ENCODE data around the gene FAT4. TPM values are rescaled to one million over a fixed set of nuclear protein-coding genes. Genes with fewer than 3 reads are reported as not detected.

Gene FAT4
- total and polyA plus RNA-seq, 7 experiments from 2014 or later = 0.05 to 0.42 TPM; not detected in 5

- Mint-ChIP-seq H3K9me3 (peaks cover 0 to 10% (median 3%) of the 10 kb centered on the region in 11 donors), H3K4me1 (peaks cover 18 to 49% (median 32%) of the 10 kb centered on the region in 7 donors), H3K4me3 (peak overlapping the region; percentile 61 to 91 (median 84)), H3K27ac (peak overlapping the region in 1 of 9 donors; percentile 2), H3K36me3 (peaks cover 0 to 6% (median 0%) of the 10 kb centered on the region in 5 donors), H3K27me3 (peaks cover 59 to 85% (median 69%) of the 10 kb centered on the region in 5 donors)
- Histone ChIP-seq H3K27ac (ENCODE audit: low read depth, low read length) (no peak overlapping the region), H3K27me3 (ENCODE audit: control insufficient read depth in 2 of 2, insufficient read depth in 2 of 2, low read length in 2 of 2) (peaks cover 0 to 23% of the 10 kb centered on the region in 2 donors), H3K4me3 (ENCODE audit: low read length) (peak overlapping the region; percentile 9), H3K4me1 (ENCODE audit: control insufficient read depth in 2 of 2, insufficient read depth in 2 of 2, low read length in 2 of 2) (peaks cover 0 to 8% of the 10 kb centered on the region in 2 donors), H3K36me3 (ENCODE audit: control insufficient read depth in 2 of 3, insufficient read depth in 3 of 3, low read length in 3 of 3) (no peaks in the 10 kb centered on the region), H3K9me3 (ENCODE audit: control insufficient read depth in 2 of 3, low read length in 3 of 3) (no peaks in the 10 kb centered on the region)
- ATAC-seq = no peak
- CTCF ChIA-PET = no interaction called here
- intact Hi-C loops (cut with micrococcal nuclease) = no loop called here
- no peak for DNase-seq
- POLR2A ChIA-PET = no interaction called here
Measured at GRCh38 chr4:125316401-125316790, 1.6 kb downstream of the FAT4 start.

GRCh38 chr4:125316791-125317524 is 2.2 kb downstream of the FAT4 start:
- peaks cover 57 to 81% (median 63%) of the 10 kb centered on the region in 5 donors for H3K27me3 Mint-ChIP-seq

DNA sequence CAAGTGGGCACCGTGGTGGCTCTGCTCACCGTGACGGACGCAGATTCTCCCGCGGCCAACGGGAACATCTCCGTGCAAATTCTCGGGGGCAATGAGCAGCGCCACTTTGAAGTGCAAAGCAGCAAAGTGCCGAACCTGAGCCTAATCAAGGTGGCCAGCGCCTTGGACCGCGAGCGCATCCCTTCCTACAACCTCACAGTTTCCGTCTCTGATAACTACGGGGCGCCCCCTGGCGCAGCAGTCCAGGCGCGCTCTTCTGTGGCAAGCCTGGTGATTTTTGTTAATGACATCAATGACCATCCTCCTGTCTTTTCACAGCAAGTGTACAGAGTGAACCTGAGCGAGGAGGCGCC is 2.7 kb downstream of the FAT4 start:
- Mint-ChIP-seq H3K4me3 (peak overlapping the region; percentile 17 to 88 (median 52)), H3K36me3 (peaks cover 0 to 6% (median 0%) of the 10 kb centered on the region in 5 donors), H3K4me1 (peaks cover 18 to 49% (median 32%) of the 10 kb centered on the region in 7 donors), H3K27ac (peak overlapping the region in 1 of 9 donors; percentile 33), H3K9me3 (peaks cover 0 to 10% (median 3%) of the 10 kb centered on the region in 11 donors), H3K27me3 (peaks cover 57 to 76% (median 58%) of the 10 kb centered on the region in 5 donors)
- H3K4me1 ChIP-seq (ENCODE audit: control insufficient read depth in 2 of 2, insufficient read depth in 2 of 2, low read length in 2 of 2) = peaks cover 0 to 8% of the 10 kb centered on the region in 2 donors
- no peak overlapping the region for H3K27ac ChIP-seq (ENCODE audit: low read depth, low read length)
- H3K9me3 ChIP-seq (ENCODE audit: control insufficient read depth in 2 of 3, low read length in 3 of 3) = no peaks in the 10 kb centered on the region
- H3K36me3 ChIP-seq (ENCODE audit: control insufficient read depth in 2 of 3, insufficient read depth in 3 of 3, low read length in 3 of 3) = no peaks in the 10 kb centered on the region
- CTCF ChIA-PET = no interaction called here
- POLR2A ChIA-PET = no interaction called here
- H3K4me3 ChIP-seq (ENCODE audit: low read length) = no peak overlapping the region
- intact Hi-C loops (cut with micrococcal nuclease) = no loop called here
- DNase-seq = no peak
- peaks cover 0 to 23% of the 10 kb centered on the region in 2 donors for H3K27me3 ChIP-seq (ENCODE audit: control insufficient read depth in 2 of 2, insufficient read depth in 2 of 2, low read length in 2 of 2)
- no peak for ATAC-seq

More at GRCh38 chr4:125316791-125317524, 2.2 kb downstream of the FAT4 start:
- H3K4me1 ChIP-seq (ENCODE audit: control insufficient read depth in 2 of 2, insufficient read depth in 2 of 2, low read length in 2 of 2) = peaks cover 0 to 8% of the 10 kb centered on the region in 2 donors
- DNase-seq = no peak
- intact Hi-C loops (cut with micrococcal nuclease) = no loop called here
- peaks cover 0 to 23% of the 10 kb centered on the region in 2 donors for H3K27me3 ChIP-seq (ENCODE audit: control insufficient read depth in 2 of 2, insufficient read depth in 2 of 2, low read length in 2 of 2)
- no peaks in the 10 kb centered on the region for H3K36me3 ChIP-seq (ENCODE audit: control insufficient read depth in 2 of 3, insufficient read depth in 3 of 3, low read length in 3 of 3)
- no peak for ATAC-seq
- H3K4me3 ChIP-seq (ENCODE audit: low read length) = no peak overlapping the region
- Mint-ChIP-seq H3K36me3 (peaks cover 0 to 6% (median 0%) of the 10 kb centered on the region in 5 donors), H3K4me1 (peaks cover 18 to 49% (median 32%) of the 10 kb centered on the region in 7 donors), H3K9me3 (peaks cover 0 to 10% (median 3%) of the 10 kb centered on the region in 11 donors), H3K27ac (no peak overlapping the region), H3K4me3 (peak overlapping the region; percentile 61 to 91 (median 84))
- H3K9me3 ChIP-seq (ENCODE audit: control insufficient read depth in 2 of 3, low read length in 3 of 3) = no peaks in the 10 kb centered on the region
- CTCF ChIA-PET = no interaction called here
- no peak overlapping the region for H3K27ac ChIP-seq (ENCODE audit: low read depth, low read length)
- POLR2A ChIA-PET = no interaction called here

GRCh38 chr4:125319311-125319710 is 4.6 kb downstream of the FAT4 start:
- Mint-ChIP-seq H3K27me3 (peaks cover 42 to 61% (median 47%) of the 10 kb centered on the region in 5 donors), H3K4me3 (no peak overlapping the region), H3K9me3 (peaks cover 0 to 10% (median 3%) of the 10 kb centered on the region in 11 donors), H3K27ac (no peak overlapping the region), H3K36me3 (peaks cover 0 to 6% (median 0%) of the 10 kb centered on the region in 5 donors), H3K4me1 (peaks cover 13 to 39% (median 24%) of the 10 kb centered on the region in 7 donors)
- Histone ChIP-seq H3K27me3 (ENCODE audit: control insufficient read depth in 2 of 2, insufficient read depth in 2 of 2, low read length in 2 of 2) (peaks cover 0 to 15% of the 10 kb centered on the region in 2 donors), H3K36me3 (ENCODE audit: control insufficient read depth in 2 of 3, insufficient read depth in 3 of 3, low read length in 3 of 3) (no peaks in the 10 kb centered on the region), H3K4me1 (ENCODE audit: control insufficient read depth in 2 of 2, insufficient read depth in 2 of 2, low read length in 2 of 2) (peaks cover 0 to 8% of the 10 kb centered on the region in 2 donors), H3K4me3 (ENCODE audit: low read length) (no peak overlapping the region), H3K27ac (ENCODE audit: low read depth, low read length) (no peak overlapping the region), H3K9me3 (ENCODE audit: control insufficient read depth in 2 of 3, low read length in 3 of 3) (no peaks in the 10 kb centered on the region)
- intact Hi-C loops (cut with micrococcal nuclease) = no loop called here
- POLR2A ChIA-PET = no interaction called here
- CTCF ChIA-PET = no interaction called here
- ATAC-seq (no peak), DNase-seq (no peak)

GRCh38 chr4:125321709-125322365 is 7.1 kb downstream of the FAT4 start:
- no peak overlapping the region for H3K27ac ChIP-seq (ENCODE audit: low read depth, low read length)
- no peak for DNase-seq
- Mint-ChIP-seq H3K27me3 (peaks cover 22 to 44% (median 25%) of the 10 kb centered on the region in 5 donors), H3K36me3 (no peaks in the 10 kb centered on the region), H3K9me3 (peaks cover 0 to 10% (median 3%) of the 10 kb centered on the region in 11 donors), H3K27ac (no peak overlapping the region), H3K4me3 (no peak overlapping the region), H3K4me1 (peaks cover under 1 to 17% (median 7%) of the 10 kb centered on the region in 7 donors)
- H3K4me3 ChIP-seq (ENCODE audit: low read length) = no peak overlapping the region
- no peaks in the 10 kb centered on the region for H3K27me3 ChIP-seq (ENCODE audit: control insufficient read depth in 2 of 2, insufficient read depth in 2 of 2, low read length in 2 of 2)
- no peak for ATAC-seq
- CTCF ChIA-PET = no interaction called here
- H3K9me3 ChIP-seq (ENCODE audit: control insufficient read depth in 2 of 3, low read length in 3 of 3) = no peaks in the 10 kb centered on the region
- POLR2A ChIA-PET = no interaction called here
- intact Hi-C loops (cut with micrococcal nuclease) = no loop called here
- no peaks in the 10 kb centered on the region for H3K4me1 ChIP-seq (ENCODE audit: control insufficient read depth in 2 of 2, insufficient read depth in 2 of 2, low read length in 2 of 2)
- no peaks in the 10 kb centered on the region for H3K36me3 ChIP-seq (ENCODE audit: control insufficient read depth in 2 of 3, insufficient read depth in 3 of 3, low read length in 3 of 3)

GRCh38 chr4:125322366-125322730 is 7.6 kb downstream of the FAT4 start:
- no peak for DNase-seq
- H3K9me3 Mint-ChIP-seq = peaks cover 0 to 10% (median 3%) of the 10 kb centered on the region in 11 donors

More at GRCh38 chr4:125322366-125322730, 7.6 kb downstream of the FAT4 start:
- Mint-ChIP-seq H3K4me1 (peaks cover 0 to 13% (median 5%) of the 10 kb centered on the region in 7 donors), H3K27ac (no peak overlapping the region), H3K36me3 (no peaks in the 10 kb centered on the region), H3K4me3 (no peak overlapping the region), H3K27me3 (peaks cover 17 to 44% (median 23%) of the 10 kb centered on the region in 5 donors)
- ChIA-PET CTCF (no interaction called here), POLR2A (no interaction called here)
- Histone ChIP-seq H3K9me3 (ENCODE audit: control insufficient read depth in 2 of 3, low read length in 3 of 3) (no peaks in the 10 kb centered on the region), H3K36me3 (ENCODE audit: control insufficient read depth in 2 of 3, insufficient read depth in 3 of 3, low read length in 3 of 3) (no peaks in the 10 kb centered on the region), H3K27ac (ENCODE audit: low read depth, low read length) (no peak overlapping the region), H3K27me3 (ENCODE audit: control insufficient read depth in 2 of 2, insufficient read depth in 2 of 2, low read length in 2 of 2) (no peaks in the 10 kb centered on the region), H3K4me1 (ENCODE audit: control insufficient read depth in 2 of 2, insufficient read depth in 2 of 2, low read length in 2 of 2) (no peaks in the 10 kb centered on the region), H3K4me3 (ENCODE audit: low read length) (no peak overlapping the region)
- intact Hi-C loops (cut with micrococcal nuclease) = no loop called here
- no peak for ATAC-seq

All from naive thymus-derived CD4-positive, alpha-beta T cell (primary cell).